ENCODE results near the gene HEPHL1. TPM values are rescaled to one million over a fixed set of nuclear protein-coding genes. Genes with fewer than 3 reads are reported as not detected.

Gene HEPHL1
- total and polyA plus RNA-seq, 5 donors from 2014 or later, result not detected

- no peaks in the 10 kb centered on the region for H3K27me3 Mint-ChIP-seq
- no peaks in the 10 kb centered on the region for H3K9me3 ChIP-seq (ENCODE audit: control insufficient read depth in 2 of 2, low read length in 2 of 2)
- peaks cover 2% of the 10 kb centered on the region for H3K27me3 ChIP-seq (ENCODE audit: control insufficient read depth, insufficient read depth, low read length)
- ATAC-seq (ENCODE audit: low read depth in 2 of 2), result no peak
- H3K27ac Mint-ChIP-seq, result no peak overlapping the region
- no peak for DNase-seq
- no peak overlapping the region for H3K27ac ChIP-seq (ENCODE audit: insufficient read depth, low read length, poor library complexity, severe bottlenecking)
- no peak overlapping the region for H3K4me3 ChIP-seq (ENCODE audit: low read depth, low read length)
- H3K36me3 ChIP-seq (ENCODE audit: control insufficient read depth, insufficient read depth, low read length), result no peaks in the 10 kb centered on the region
- peaks cover 0 to 2% (median 0%) of the 10 kb centered on the region in 7 donors for H3K9me3 Mint-ChIP-seq
- H3K36me3 Mint-ChIP-seq, result no peaks in the 10 kb centered on the region
- no peaks in the 10 kb centered on the region for H3K4me1 ChIP-seq (ENCODE audit: control insufficient read depth, insufficient read depth, low read length, poor library complexity, severe bottlenecking)
- H3K4me1 Mint-ChIP-seq, result no peaks in the 10 kb centered on the region
- H3K4me3 Mint-ChIP-seq, result no peak overlapping the region
These were observed 41.2 kb downstream of the HEPHL1 start for GRCh38 chr11:94062360-94062759.

DNA sequence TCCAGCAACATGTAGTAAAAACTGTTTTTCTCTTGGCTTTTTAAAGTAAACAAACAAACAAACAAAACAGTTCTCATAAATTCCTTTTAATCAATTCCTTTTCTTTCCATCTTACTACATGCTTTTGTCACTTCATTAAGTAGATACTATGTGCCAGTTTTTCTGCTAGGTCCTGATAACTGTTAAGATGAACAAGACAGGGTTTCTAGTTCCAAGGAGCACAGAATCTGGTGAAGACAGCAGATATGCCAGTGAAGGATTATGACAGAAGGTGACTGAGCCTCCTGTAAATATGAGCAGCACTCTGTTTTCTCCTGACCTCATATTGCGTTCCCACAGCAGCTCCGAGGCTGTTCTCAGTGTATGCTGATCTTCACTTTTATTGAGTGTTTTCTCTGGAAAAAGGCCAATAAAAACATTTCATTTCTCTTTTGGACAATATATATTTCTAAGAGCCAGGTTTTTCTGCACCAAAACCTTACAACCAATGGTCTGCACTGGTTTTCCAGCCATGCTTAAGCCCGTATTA lies 45.8 kb downstream of the HEPHL1 start:
- ATAC-seq (ENCODE audit: low read depth in 2 of 2) (no peak), DNase-seq (no peak)
- H3K27me3 Mint-ChIP-seq, result peaks cover 5% of the 10 kb centered on the region
- no peaks in the 10 kb centered on the region for H3K4me1 Mint-ChIP-seq
- Histone ChIP-seq H3K4me3 (ENCODE audit: low read depth, low read length) (no peak overlapping the region), H3K27ac (ENCODE audit: insufficient read depth, low read length, poor library complexity, severe bottlenecking) (no peak overlapping the region), H3K36me3 (ENCODE audit: control insufficient read depth, insufficient read depth, low read length) (no peaks in the 10 kb centered on the region), H3K9me3 (ENCODE audit: control insufficient read depth in 2 of 2, low read length in 2 of 2) (no peaks in the 10 kb centered on the region), H3K4me1 (ENCODE audit: control insufficient read depth, insufficient read depth, low read length, poor library complexity, severe bottlenecking) (no peaks in the 10 kb centered on the region), H3K27me3 (ENCODE audit: control insufficient read depth, insufficient read depth, low read length) (no peaks in the 10 kb centered on the region)
- H3K36me3 Mint-ChIP-seq, result no peaks in the 10 kb centered on the region
- no peak overlapping the region for H3K4me3 Mint-ChIP-seq
- no peaks in the 10 kb centered on the region for H3K9me3 Mint-ChIP-seq
- H3K27ac Mint-ChIP-seq, result no peak overlapping the region

DNA sequence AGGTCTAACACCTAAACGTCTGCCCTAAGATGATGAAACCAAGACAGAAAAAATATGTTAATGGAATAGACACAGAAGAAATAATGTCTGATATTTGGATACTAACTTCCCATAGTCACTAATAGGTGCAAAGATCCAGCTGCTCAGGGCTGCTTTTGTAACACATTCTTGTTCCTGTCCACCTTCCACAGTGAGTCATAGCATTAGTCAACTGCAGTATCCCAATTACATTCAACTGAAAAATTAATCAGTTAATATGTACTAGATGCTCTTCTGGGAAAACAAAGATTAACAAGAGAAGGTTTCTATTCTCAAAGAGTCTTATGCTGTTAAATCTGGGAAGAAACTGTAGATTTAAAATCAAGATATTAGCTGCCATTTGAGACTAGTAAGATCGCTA lies 47.6 kb downstream of the HEPHL1 start:
- H3K9me3 Mint-ChIP-seq, result no peaks in the 10 kb centered on the region

DNA sequence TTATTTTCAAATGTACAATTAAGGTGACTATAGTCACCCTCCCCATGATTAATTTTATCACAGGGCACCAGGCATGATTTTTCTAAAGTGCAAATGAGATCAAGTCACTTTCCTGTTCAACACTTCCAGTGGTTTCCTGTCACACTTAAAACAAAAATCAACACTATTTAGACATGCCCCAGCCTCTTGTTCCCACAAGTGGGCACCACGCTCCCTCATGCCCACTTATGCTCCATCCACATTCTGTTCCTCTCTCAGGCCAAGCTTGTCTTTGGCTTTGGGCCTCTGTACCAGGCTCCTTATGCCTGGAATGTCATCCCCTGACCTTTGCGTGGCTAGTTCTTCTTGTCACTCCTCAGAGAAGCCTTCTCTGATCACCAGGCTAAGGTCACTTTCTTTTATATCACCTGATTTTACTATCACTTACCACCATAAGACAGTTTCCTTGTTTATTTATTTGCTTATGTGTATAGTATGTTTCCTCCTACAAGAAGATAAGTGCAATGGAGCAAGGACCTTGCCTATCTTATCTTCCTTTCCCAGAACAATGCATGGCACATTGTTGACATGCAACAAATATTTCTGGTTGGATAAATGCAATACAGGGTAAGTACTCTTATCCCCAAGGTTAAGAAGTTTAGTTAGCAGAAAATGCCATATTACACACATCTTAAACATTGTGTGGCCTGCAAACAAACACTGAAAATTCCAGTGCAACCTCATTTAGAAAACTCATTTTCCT lies 56.6 kb downstream of the HEPHL1 start:
- H3K27ac ChIP-seq (ENCODE audit: insufficient read depth, low read length, poor library complexity, severe bottlenecking), result no peak overlapping the region
- ATAC-seq (ENCODE audit: low read depth in 2 of 2) (no peak), DNase-seq (no peak)
- H3K9me3 ChIP-seq (ENCODE audit: control insufficient read depth in 2 of 2, low read length in 2 of 2), result no peaks in the 10 kb centered on the region
- Mint-ChIP-seq H3K27ac (no peak overlapping the region), H3K36me3 (no peaks in the 10 kb centered on the region), H3K9me3 (peaks cover 0 to 2% (median 0%) of the 10 kb centered on the region in 7 donors), H3K4me3 (no peak overlapping the region), H3K4me1 (peaks cover 0 to 4% (median 0%) of the 10 kb centered on the region in 4 donors), H3K27me3 (peaks cover 6% of the 10 kb centered on the region)
- no peak overlapping the region for H3K4me3 ChIP-seq (ENCODE audit: low read depth, low read length)
- H3K4me1 ChIP-seq (ENCODE audit: control insufficient read depth, insufficient read depth, low read length, poor library complexity, severe bottlenecking), result no peaks in the 10 kb centered on the region
- H3K27me3 ChIP-seq (ENCODE audit: control insufficient read depth, insufficient read depth, low read length), result peaks cover 2% of the 10 kb centered on the region
- H3K36me3 ChIP-seq (ENCODE audit: control insufficient read depth, insufficient read depth, low read length), result no peaks in the 10 kb centered on the region

More for the DNA sequence above, 47.6 kb downstream of the HEPHL1 start:
- Mint-ChIP-seq H3K4me1 (no peaks in the 10 kb centered on the region), H3K27me3 (peaks cover 5% of the 10 kb centered on the region), H3K4me3 (no peak overlapping the region), H3K27ac (no peak overlapping the region), H3K36me3 (no peaks in the 10 kb centered on the region)
- H3K27ac ChIP-seq (ENCODE audit: insufficient read depth, low read length, poor library complexity, severe bottlenecking), result no peak overlapping the region
- ATAC-seq (ENCODE audit: low read depth in 2 of 2) (no peak), DNase-seq (no peak)
- H3K36me3 ChIP-seq (ENCODE audit: control insufficient read depth, insufficient read depth, low read length), result no peaks in the 10 kb centered on the region
- H3K9me3 ChIP-seq (ENCODE audit: control insufficient read depth in 2 of 2, low read length in 2 of 2), result no peaks in the 10 kb centered on the region
- no peaks in the 10 kb centered on the region for H3K4me1 ChIP-seq (ENCODE audit: control insufficient read depth, insufficient read depth, low read length, poor library complexity, severe bottlenecking)
- no peak overlapping the region for H3K4me3 ChIP-seq (ENCODE audit: low read depth, low read length)
- no peaks in the 10 kb centered on the region for H3K27me3 ChIP-seq (ENCODE audit: control insufficient read depth, insufficient read depth, low read length)

GRCh38 chr11:94084164-94084563 lies 63.0 kb downstream of the HEPHL1 start:
- no peaks in the 10 kb centered on the region for H3K36me3 ChIP-seq (ENCODE audit: control insufficient read depth, insufficient read depth, low read length)
- Mint-ChIP-seq H3K27ac (no peak overlapping the region), H3K27me3 (peaks cover 10% of the 10 kb centered on the region), H3K36me3 (no peaks in the 10 kb centered on the region), H3K4me1 (peaks cover 0 to 4% (median 0%) of the 10 kb centered on the region in 4 donors), H3K9me3 (no peaks in the 10 kb centered on the region), H3K4me3 (no peak overlapping the region)
- no peaks in the 10 kb centered on the region for H3K4me1 ChIP-seq (ENCODE audit: control insufficient read depth, insufficient read depth, low read length, poor library complexity, severe bottlenecking)
- H3K27ac ChIP-seq (ENCODE audit: insufficient read depth, low read length, poor library complexity, severe bottlenecking), result no peak overlapping the region
- ATAC-seq (ENCODE audit: low read depth in 2 of 2) (no peak), DNase-seq (no peak)
- no peaks in the 10 kb centered on the region for H3K9me3 ChIP-seq (ENCODE audit: control insufficient read depth in 2 of 2, low read length in 2 of 2)
- no peak overlapping the region for H3K4me3 ChIP-seq (ENCODE audit: low read depth, low read length)
- peaks cover 2% of the 10 kb centered on the region for H3K27me3 ChIP-seq (ENCODE audit: control insufficient read depth, insufficient read depth, low read length)

DNA sequence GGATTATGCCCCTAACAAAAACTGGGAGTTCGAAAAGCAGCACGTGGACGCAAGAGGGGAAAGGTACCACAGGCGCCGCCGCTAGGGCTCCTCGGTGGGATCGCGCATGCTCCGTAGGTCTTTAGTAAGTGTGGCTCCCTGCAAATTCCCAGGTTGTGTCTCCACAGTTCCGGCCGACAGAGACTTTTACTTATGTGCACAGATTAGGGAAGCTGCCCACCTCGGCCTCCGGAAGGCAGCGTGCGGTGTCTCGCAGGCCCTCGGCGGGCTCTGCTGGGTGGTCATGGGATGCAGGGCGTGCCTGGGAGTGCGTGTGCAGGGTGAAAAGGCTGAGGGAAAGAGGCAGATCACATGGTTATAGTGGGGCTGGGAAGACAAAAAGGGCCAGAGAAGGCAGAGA lies 67.8 kb downstream of the HEPHL1 start:
- Histone ChIP-seq H3K27ac (ENCODE audit: insufficient read depth, low read length, poor library complexity, severe bottlenecking) (no peak overlapping the region), H3K9me3 (ENCODE audit: control insufficient read depth in 2 of 2, low read length in 2 of 2) (no peaks in the 10 kb centered on the region), H3K4me1 (ENCODE audit: control insufficient read depth, insufficient read depth, low read length, poor library complexity, severe bottlenecking) (no peaks in the 10 kb centered on the region), H3K4me3 (ENCODE audit: low read depth, low read length) (no peak overlapping the region), H3K36me3 (ENCODE audit: control insufficient read depth, insufficient read depth, low read length) (no peaks in the 10 kb centered on the region), H3K27me3 (ENCODE audit: control insufficient read depth, insufficient read depth, low read length) (peaks cover 2% of the 10 kb centered on the region)
- no peak for DNase-seq
- Mint-ChIP-seq H3K36me3 (no peaks in the 10 kb centered on the region), H3K4me3 (no peak overlapping the region), H3K4me1 (no peaks in the 10 kb centered on the region), H3K27me3 (peaks cover 4% of the 10 kb centered on the region), H3K9me3 (peaks cover 0 to 1% (median 0%) of the 10 kb centered on the region in 7 donors), H3K27ac (no peak overlapping the region)
- ATAC-seq (ENCODE audit: low read depth in 2 of 2), result no peak

GRCh38 chr11:94089341-94089740 lies 68.2 kb downstream of the HEPHL1 start:
- ATAC-seq (ENCODE audit: low read depth in 2 of 2), result no peak
- Mint-ChIP-seq H3K27me3 (peaks cover 4% of the 10 kb centered on the region), H3K27ac (no peak overlapping the region)

DNA sequence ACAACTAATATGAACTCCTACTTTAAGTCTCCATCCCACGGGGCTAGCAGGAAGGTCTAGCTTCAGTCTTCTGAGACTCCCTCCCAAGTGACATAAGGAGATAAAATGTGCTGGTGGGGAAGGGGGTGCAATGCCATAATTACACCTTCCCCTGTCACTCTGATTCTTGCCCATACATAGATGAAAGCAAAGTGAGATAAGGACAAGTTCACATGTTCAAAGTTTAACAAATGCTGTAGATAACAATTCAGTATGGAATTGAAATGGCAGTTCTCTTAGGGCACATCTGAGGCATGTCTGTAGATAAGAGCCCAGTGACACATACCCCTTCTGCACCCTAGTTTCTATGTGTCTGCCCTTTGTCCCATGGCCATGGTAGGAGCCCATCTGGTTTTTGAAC lies 69.2 kb downstream of the HEPHL1 start:
- H3K4me1 Mint-ChIP-seq, result no peaks in the 10 kb centered on the region
- Histone ChIP-seq H3K27me3 (ENCODE audit: control insufficient read depth, insufficient read depth, low read length) (peaks cover 2% of the 10 kb centered on the region), H3K4me1 (ENCODE audit: control insufficient read depth, insufficient read depth, low read length, poor library complexity, severe bottlenecking) (no peaks in the 10 kb centered on the region), H3K27ac (ENCODE audit: insufficient read depth, low read length, poor library complexity, severe bottlenecking) (no peak overlapping the region), H3K9me3 (ENCODE audit: control insufficient read depth in 2 of 2, low read length in 2 of 2) (no peaks in the 10 kb centered on the region), H3K4me3 (ENCODE audit: low read depth, low read length) (no peak overlapping the region), H3K36me3 (ENCODE audit: control insufficient read depth, insufficient read depth, low read length) (no peaks in the 10 kb centered on the region)
- no peak overlapping the region for H3K27ac Mint-ChIP-seq
- no peaks in the 10 kb centered on the region for H3K36me3 Mint-ChIP-seq
- ATAC-seq (ENCODE audit: low read depth in 2 of 2) (no peak), DNase-seq (no peak)
- peaks cover 4% of the 10 kb centered on the region for H3K27me3 Mint-ChIP-seq
- no peak overlapping the region for H3K4me3 Mint-ChIP-seq
- H3K9me3 Mint-ChIP-seq, result peaks cover 0 to 1% (median 0%) of the 10 kb centered on the region in 7 donors

More at GRCh38 chr11:94089341-94089740, 68.2 kb downstream of the HEPHL1 start:
- Mint-ChIP-seq H3K4me3 (no peak overlapping the region), H3K9me3 (peaks cover 0 to 1% (median 0%) of the 10 kb centered on the region in 7 donors), H3K4me1 (no peaks in the 10 kb centered on the region), H3K36me3 (no peaks in the 10 kb centered on the region)
- peaks cover 2% of the 10 kb centered on the region for H3K27me3 ChIP-seq (ENCODE audit: control insufficient read depth, insufficient read depth, low read length)
- no peak overlapping the region for H3K27ac ChIP-seq (ENCODE audit: insufficient read depth, low read length, poor library complexity, severe bottlenecking)
- no peak overlapping the region for H3K4me3 ChIP-seq (ENCODE audit: low read depth, low read length)
- no peak for DNase-seq
- no peaks in the 10 kb centered on the region for H3K4me1 ChIP-seq (ENCODE audit: control insufficient read depth, insufficient read depth, low read length, poor library complexity, severe bottlenecking)
- H3K36me3 ChIP-seq (ENCODE audit: control insufficient read depth, insufficient read depth, low read length), result no peaks in the 10 kb centered on the region
- no peaks in the 10 kb centered on the region for H3K9me3 ChIP-seq (ENCODE audit: control insufficient read depth in 2 of 2, low read length in 2 of 2)
